Colonic mucosa (tissue), 4 donors: ENCODE results near the gene GABRG3. TPM values are rescaled to one million over a fixed set of nuclear protein-coding genes. Genes with fewer than 3 reads are reported as not detected.

Experiments
- DNase-seq: peaks from one replicate; pipeline ENCODE4 v3.0.0-alpha.2; 2020
- H3K27ac ChIP-seq: fragments of 200-600 bp; one replicate; pipeline ENCODE4 v1.8.0; 2021
- H3K27me3 ChIP-seq: fragments of 200-600 bp; one replicate; pipeline ENCODE4 v1.8.0; 2021
- H3K36me3 ChIP-seq: fragments of 200-600 bp; one replicate; pipeline ENCODE4 v1.8.0; 2021
- H3K4me1 ChIP-seq: fragments of 200-600 bp; one replicate; pipeline ENCODE4 v1.8.0; 2021; ENCODE audit warnings: mild to moderate bottlenecking
- H3K4me3 ChIP-seq: fragments of 200-600 bp; one replicate; pipeline ENCODE4 v1.8.0; 2021
- H3K9ac ChIP-seq, 2 donors: one replicate each; pipeline ENCODE4 v1.7.0; 2013; ENCODE audit warnings: control low read depth in 2 of 2, low read depth in 2 of 2, low read length in 2 of 2
- H3K9me3 ChIP-seq: fragments of 200-600 bp; one replicate; pipeline ENCODE4 v1.8.0; 2021
- intact Hi-C: fragments of 100-400 bp; cut with DNase I; formaldehyde crosslinking; loops from one replicate; pipeline ENCODE4 v1.14.1; 2022
- total RNA-seq, 2 donors: library from RNA; stranded (reverse); fragmentation: NEBNext Ultra II Directional in 1 of 2; extraction: Animal tissue kit (Norgen Biotek cat#: 25700) in 1 of 2; gene quantifications; one replicate each; pipeline ENCODE4 v1.2.1, GENCODE V29; 2021
- TF ChIP-seq, protein P1 (sequence below): fragments of 200-600 bp; IDR thresholded peaks from one replicate; pipeline ENCODE4 v1.8.0; 2022; ENCODE audit warnings: antibody characterized with exemption, mild to moderate bottlenecking
- donor health status: healthy.
- donor health status: DM: no; HTN: no; CAD: no.
- donor health status: DM: no; HTN: no; CAD: no.

The GABRG3 gene
- total RNA-seq, 2 donors from 2014 or later: not detected

DNA sequence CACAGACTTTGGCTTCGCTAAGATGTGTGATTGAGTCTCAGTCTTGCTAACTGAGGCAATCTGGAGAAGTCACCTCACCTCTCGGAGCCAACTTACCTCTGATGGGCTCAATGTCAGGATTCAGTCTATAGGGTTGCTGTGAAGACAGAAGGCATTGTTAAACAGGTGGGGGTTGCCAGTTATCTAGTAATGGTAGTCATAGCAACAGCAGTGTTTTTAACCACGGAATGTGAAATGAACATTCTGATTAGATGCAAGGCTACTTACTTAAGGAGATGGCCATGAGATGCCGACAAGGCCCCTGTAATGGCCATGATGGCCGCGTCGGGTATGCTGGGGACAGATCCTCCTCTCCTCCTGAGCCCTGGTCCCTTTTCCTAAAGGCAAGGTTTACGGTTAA is 243.1 kb downstream of the GABRG3 start:
- H3K36me3 ChIP-seq: no peaks in the 10 kb centered on the region
- no peak for DNase-seq
- TF ChIP-seq, protein P1, sequence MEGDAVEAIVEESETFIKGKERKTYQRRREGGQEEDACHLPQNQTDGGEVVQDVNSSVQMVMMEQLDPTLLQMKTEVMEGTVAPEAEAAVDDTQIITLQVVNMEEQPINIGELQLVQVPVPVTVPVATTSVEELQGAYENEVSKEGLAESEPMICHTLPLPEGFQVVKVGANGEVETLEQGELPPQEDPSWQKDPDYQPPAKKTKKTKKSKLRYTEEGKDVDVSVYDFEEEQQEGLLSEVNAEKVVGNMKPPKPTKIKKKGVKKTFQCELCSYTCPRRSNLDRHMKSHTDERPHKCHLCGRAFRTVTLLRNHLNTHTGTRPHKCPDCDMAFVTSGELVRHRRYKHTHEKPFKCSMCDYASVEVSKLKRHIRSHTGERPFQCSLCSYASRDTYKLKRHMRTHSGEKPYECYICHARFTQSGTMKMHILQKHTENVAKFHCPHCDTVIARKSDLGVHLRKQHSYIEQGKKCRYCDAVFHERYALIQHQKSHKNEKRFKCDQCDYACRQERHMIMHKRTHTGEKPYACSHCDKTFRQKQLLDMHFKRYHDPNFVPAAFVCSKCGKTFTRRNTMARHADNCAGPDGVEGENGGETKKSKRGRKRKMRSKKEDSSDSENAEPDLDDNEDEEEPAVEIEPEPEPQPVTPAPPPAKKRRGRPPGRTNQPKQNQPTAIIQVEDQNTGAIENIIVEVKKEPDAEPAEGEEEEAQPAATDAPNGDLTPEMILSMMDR: no peak
- H3K27me3 ChIP-seq: no peaks in the 10 kb centered on the region
- no peak overlapping the region for H3K4me3 ChIP-seq
- H3K27ac ChIP-seq: no peak overlapping the region
- H3K4me1 ChIP-seq: no peaks in the 10 kb centered on the region
- intact Hi-C loops: no loop called here
- no peak overlapping the region for H3K9ac ChIP-seq
- H3K9me3 ChIP-seq: no peaks in the 10 kb centered on the region

DNA sequence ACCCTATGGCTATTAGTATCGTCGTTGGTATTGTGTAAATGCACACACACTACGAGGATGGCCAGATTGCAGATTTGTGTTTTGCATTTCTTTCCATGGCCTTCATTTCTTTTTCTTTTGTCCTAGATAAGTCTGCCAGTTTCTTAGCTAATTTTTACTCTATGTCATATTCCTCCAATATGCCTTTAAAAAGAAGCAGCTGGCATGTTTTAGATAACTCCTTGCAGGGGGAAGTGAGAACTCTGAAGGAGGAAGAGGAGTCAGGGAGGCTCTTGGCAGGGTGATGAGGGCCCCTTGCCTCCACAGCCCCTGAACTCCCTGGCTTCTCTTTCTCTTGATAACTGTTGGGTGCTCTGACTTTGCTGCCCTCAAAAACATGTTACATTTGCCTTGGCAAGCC is 244.0 kb downstream of the GABRG3 start:
- no peak overlapping the region for H3K27ac ChIP-seq
- DNase-seq: no peak
- intact Hi-C loops: no loop called here
- H3K36me3 ChIP-seq: no peaks in the 10 kb centered on the region
- no peak overlapping the region for H3K9ac ChIP-seq
- TF ChIP-seq, protein P1: no peak
- no peaks in the 10 kb centered on the region for H3K27me3 ChIP-seq
- H3K4me3 ChIP-seq: no peak overlapping the region
- H3K9me3 ChIP-seq: no peaks in the 10 kb centered on the region
- no peaks in the 10 kb centered on the region for H3K4me1 ChIP-seq

DNA sequence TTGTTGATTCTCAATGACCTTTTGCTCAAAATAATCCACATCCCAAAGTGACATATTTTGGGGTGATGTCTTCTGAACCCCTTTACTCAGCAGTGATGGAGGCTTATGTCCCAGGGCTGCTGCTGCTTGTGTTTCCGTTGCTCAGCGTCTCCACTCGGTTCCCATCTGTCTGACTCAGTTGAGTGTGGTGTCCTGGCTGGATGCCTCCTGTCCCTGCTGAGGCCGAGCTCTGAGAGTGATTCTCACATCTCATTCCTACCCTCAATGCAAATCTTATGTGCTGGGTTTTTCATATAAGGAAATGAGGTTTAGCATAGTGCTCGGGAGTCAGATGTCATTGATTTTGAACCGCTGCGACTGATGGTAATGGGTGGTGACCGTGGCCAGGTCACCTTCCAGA is 247.4 kb downstream of the GABRG3 start:
- TF ChIP-seq, protein P1: no peak
- no peaks in the 10 kb centered on the region for H3K4me1 ChIP-seq
- no peak overlapping the region for H3K27ac ChIP-seq
- intact Hi-C loops: no loop called here
- H3K4me3 ChIP-seq: no peak overlapping the region
- H3K9ac ChIP-seq: no peak overlapping the region
- no peaks in the 10 kb centered on the region for H3K9me3 ChIP-seq
- no peaks in the 10 kb centered on the region for H3K27me3 ChIP-seq
- DNase-seq: no peak
- no peaks in the 10 kb centered on the region for H3K36me3 ChIP-seq

DNA sequence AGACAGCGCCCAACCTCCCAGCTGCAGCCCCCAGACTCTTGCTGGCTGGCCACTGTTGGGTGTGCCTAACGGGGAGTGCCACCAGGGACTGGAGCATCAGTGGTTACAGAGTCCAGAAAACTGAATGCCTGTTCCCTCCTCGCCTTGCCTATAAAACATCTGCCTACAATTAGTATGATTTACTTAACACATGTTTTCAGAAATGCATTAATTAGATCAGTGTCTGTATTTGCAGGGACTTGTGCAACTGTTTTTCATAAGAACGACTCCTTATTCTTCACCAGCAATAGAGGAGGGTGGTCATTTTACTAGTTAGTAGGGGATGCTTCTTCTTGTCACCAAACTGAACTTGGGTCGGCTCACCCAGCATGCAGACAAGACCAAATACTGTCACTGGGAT is 248.7 kb downstream of the GABRG3 start:
- H3K36me3 ChIP-seq: no peaks in the 10 kb centered on the region
- no peaks in the 10 kb centered on the region for H3K27me3 ChIP-seq
- no peak overlapping the region for H3K27ac ChIP-seq
- TF ChIP-seq, protein P1: no peak
- no peak for DNase-seq
- H3K9me3 ChIP-seq: no peaks in the 10 kb centered on the region
- no peaks in the 10 kb centered on the region for H3K4me1 ChIP-seq
- intact Hi-C loops: no loop called here
- H3K9ac ChIP-seq: no peak overlapping the region
- no peak overlapping the region for H3K4me3 ChIP-seq

DNA sequence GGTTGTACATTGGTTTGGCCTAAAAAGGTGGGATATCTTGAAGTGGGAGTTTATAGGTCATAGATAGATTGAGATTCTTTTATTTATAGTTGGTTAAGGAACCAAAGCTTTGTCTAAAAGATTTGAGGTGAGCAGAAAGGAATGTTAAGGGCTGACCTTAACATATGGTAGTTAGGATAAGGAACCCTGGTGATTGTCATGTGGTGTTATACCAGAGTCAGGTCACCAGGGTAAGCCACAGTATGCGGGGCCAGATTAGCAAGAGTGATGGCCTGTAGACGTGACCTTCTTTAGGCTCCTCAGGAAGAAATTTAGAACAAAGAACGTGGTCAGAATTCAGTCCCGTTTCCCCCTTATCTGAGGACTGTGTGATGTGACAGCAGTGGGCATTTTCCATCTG is 249.2 kb downstream of the GABRG3 start:
- TF ChIP-seq, protein P1: no peak
- Histone ChIP-seq H3K4me1 (no peaks in the 10 kb centered on the region), H3K27ac (no peak overlapping the region), H3K36me3 (no peaks in the 10 kb centered on the region), H3K9ac (no peak overlapping the region), H3K9me3 (no peaks in the 10 kb centered on the region), H3K4me3 (no peak overlapping the region), H3K27me3 (no peaks in the 10 kb centered on the region)
- no peak for DNase-seq
- intact Hi-C loops: no loop called here

DNA sequence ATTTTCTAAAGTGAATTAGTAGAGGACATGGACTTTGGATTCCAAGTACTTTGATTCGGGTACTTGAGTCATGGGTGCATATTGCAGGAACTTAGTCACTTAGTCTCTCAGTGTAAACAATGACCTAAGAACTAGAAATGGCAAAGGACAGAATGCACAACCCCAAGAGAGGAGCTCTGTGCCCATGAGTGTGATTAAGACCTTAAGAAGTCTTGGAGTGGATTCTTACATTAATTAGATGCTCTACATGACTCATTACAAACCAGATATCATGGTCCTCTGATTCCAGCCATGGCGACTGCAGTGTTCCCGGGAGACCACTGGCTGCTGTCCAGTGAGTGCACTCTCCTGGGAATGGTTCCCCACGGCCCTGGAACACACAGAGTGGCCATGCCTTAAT is 251.5 kb downstream of the GABRG3 start:
- no peaks in the 10 kb centered on the region for H3K27me3 ChIP-seq
- H3K36me3 ChIP-seq: no peaks in the 10 kb centered on the region
- intact Hi-C loops: no loop called here
- H3K4me1 ChIP-seq: no peaks in the 10 kb centered on the region
- TF ChIP-seq, protein P1: no peak
- no peak overlapping the region for H3K27ac ChIP-seq
- no peak overlapping the region for H3K9ac ChIP-seq
- no peak for DNase-seq
- H3K9me3 ChIP-seq: no peaks in the 10 kb centered on the region
- no peak overlapping the region for H3K4me3 ChIP-seq
